Progenitor cell of endocrine pancreas (in vitro differentiated cells): ENCODE measurements around the gene PGGT1B. TPM values are rescaled to one million over a fixed set of nuclear protein-coding genes. Genes with fewer than 3 reads are reported as not detected.

Experiments used
- DNase-seq: peaks from one replicate; pipeline ENCODE4 v3.0.0; 2021; ENCODE audit warnings: low spot score; ENCODE audit not compliant: unreplicated experiment
- H3K27ac Mint-ChIP-seq: 2 replicates; pipeline ENCODE4 v1.8.0; 2021; ENCODE audit warnings: mild to moderate bottlenecking, moderate library complexity, mixed read lengths
- H3K27me3 Mint-ChIP-seq: 2 replicates; pipeline ENCODE4 v1.8.0; 2021; ENCODE audit warnings: mixed read lengths
- H3K36me3 Mint-ChIP-seq: 2 replicates; pipeline ENCODE4 v1.8.0; 2022; ENCODE audit warnings: mixed read lengths; ENCODE audit not compliant: insufficient read depth
- H3K4me1 Mint-ChIP-seq: 2 replicates; pipeline ENCODE4 v1.8.0; 2021; ENCODE audit warnings: low read depth, mixed read lengths
- H3K4me3 Mint-ChIP-seq: 2 replicates; pipeline ENCODE4 v1.8.0; 2021; ENCODE audit warnings: low read depth, mild to moderate bottlenecking, moderate library complexity, mixed read lengths
- H3K9me3 Mint-ChIP-seq: 2 replicates; pipeline ENCODE4 v1.8.0; 2021; ENCODE audit warnings: low read depth, mixed read lengths
- CTCF ChIP-seq: fragments of 200-600 bp; sonication (generic); IDR thresholded peaks from one replicate; pipeline ENCODE4 v1.5.0; 2021; ENCODE audit warnings: antibody characterized with exemption, mild to moderate bottlenecking; ENCODE audit not compliant: unreplicated experiment
- total RNA-seq: library from RNA; stranded (reverse); gene quantifications from 2 replicates; pipeline ENCODE4 v1.2.1, GENCODE V29; 2021

Gene PGGT1B
- total RNA-seq, 1 donor from 2014 or later = 43.5 TPM

GRCh38 chr5:115189866-115190265 lies 72.8 kb downstream of the PGGT1B start:
- no peak overlapping the region for H3K4me3 Mint-ChIP-seq
- H3K9me3 Mint-ChIP-seq = no peaks in the 10 kb centered on the region
- H3K4me1 Mint-ChIP-seq = no peaks in the 10 kb centered on the region
- H3K36me3 Mint-ChIP-seq = no peaks in the 10 kb centered on the region
- peaks cover 10% of the 10 kb centered on the region for H3K27me3 Mint-ChIP-seq
- DNase-seq = no peak
- TF ChIP-seq CTCF = no peak
- H3K27ac Mint-ChIP-seq = no peak overlapping the region

- H3K27ac Mint-ChIP-seq = no peak overlapping the region
- peaks cover 31% of the 10 kb centered on the region for H3K27me3 Mint-ChIP-seq
- H3K9me3 Mint-ChIP-seq = no peaks in the 10 kb centered on the region
- H3K4me3 Mint-ChIP-seq = no peak overlapping the region
- no peaks in the 10 kb centered on the region for H3K4me1 Mint-ChIP-seq
- H3K36me3 Mint-ChIP-seq = no peaks in the 10 kb centered on the region
- TF ChIP-seq CTCF = no peak
- DNase-seq = no peak
These were observed 75.9 kb downstream of the PGGT1B start for GRCh38 chr5:115186794-115187193.

- DNase-seq = no peak
- Mint-ChIP-seq H3K4me1 (peaks cover 3% of the 10 kb centered on the region), H3K4me3 (no peak overlapping the region), H3K27ac (no peak overlapping the region), H3K9me3 (no peaks in the 10 kb centered on the region), H3K27me3 (peaks cover 45% of the 10 kb centered on the region), H3K36me3 (no peaks in the 10 kb centered on the region)
- TF ChIP-seq CTCF = no peak
These were observed 77.9 kb downstream of the PGGT1B start for GRCh38 chr5:115184770-115185169.

GRCh38 chr5:115181757-115182156 lies 80.9 kb downstream of the PGGT1B start:
- no peak for TF ChIP-seq CTCF
- Mint-ChIP-seq H3K27me3 (peaks cover 73% of the 10 kb centered on the region), H3K27ac (no peak overlapping the region), H3K4me3 (no peak overlapping the region), H3K4me1 (peaks cover 3% of the 10 kb centered on the region), H3K9me3 (no peaks in the 10 kb centered on the region), H3K36me3 (no peaks in the 10 kb centered on the region)
- DNase-seq = no peak

- no peaks in the 10 kb centered on the region for H3K9me3 Mint-ChIP-seq
- H3K4me3 Mint-ChIP-seq = peak overlapping the region; percentile 75
- TF ChIP-seq CTCF = no peak
- peaks cover 80% of the 10 kb centered on the region for H3K27me3 Mint-ChIP-seq
- no peaks in the 10 kb centered on the region for H3K36me3 Mint-ChIP-seq
- DNase-seq = peak; percentile 30
- H3K4me1 Mint-ChIP-seq = peaks cover 3% of the 10 kb centered on the region
- H3K27ac Mint-ChIP-seq = peak overlapping the region; percentile 54
These were observed 82.4 kb downstream of the PGGT1B start for GRCh38 chr5:115180165-115180709.
